Activated T-cell treated with anti-CD3 and anti-CD28 coated beads for 24 hours (primary cell): ENCODE results near the gene SHC1.

Experiments used
- DNase-seq: peaks from one replicate; pipeline ENCODE4 v3.0.0-alpha.2; 2020; ENCODE audit warnings: low read depth

SHC1 gene

DNA sequence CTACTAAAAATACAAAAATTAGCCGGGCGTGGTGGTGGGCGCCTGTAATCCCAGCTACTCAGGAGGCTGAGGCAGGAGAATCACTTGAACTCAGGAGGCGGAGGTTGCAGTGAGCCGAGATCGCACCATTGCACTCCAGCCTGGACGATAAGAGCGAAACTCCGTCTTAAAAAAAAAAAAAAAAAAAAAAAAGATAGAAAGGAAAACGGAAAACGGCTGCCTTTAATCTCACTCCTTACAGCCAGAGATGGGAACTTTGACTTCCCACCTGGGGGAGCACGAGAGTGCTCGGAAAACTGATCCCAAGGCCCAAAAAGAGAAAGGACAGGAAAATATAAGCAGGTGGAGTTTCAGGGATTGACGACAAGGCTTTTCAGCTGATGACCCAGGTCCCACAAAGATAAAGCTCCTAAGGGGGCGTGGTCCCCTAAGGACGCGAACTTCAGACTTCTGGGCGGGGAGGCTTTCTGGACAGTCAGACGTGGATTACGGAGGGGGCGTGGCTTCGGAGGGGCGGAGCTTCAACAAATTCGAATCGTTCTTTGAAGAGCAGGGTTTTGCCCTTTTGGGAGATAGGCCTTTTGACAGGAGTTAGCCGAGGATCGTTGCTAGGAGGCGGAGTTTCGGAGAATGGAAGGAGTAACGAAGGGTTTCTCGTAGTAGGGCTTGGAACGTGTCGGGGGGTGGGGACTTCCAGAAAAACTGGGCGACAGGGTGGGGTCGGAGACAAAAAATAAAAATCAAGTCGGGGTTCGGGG, 3.0 kb upstream of the SHC1 start:
- DNase-seq, result peak; percentile 87

DNA sequence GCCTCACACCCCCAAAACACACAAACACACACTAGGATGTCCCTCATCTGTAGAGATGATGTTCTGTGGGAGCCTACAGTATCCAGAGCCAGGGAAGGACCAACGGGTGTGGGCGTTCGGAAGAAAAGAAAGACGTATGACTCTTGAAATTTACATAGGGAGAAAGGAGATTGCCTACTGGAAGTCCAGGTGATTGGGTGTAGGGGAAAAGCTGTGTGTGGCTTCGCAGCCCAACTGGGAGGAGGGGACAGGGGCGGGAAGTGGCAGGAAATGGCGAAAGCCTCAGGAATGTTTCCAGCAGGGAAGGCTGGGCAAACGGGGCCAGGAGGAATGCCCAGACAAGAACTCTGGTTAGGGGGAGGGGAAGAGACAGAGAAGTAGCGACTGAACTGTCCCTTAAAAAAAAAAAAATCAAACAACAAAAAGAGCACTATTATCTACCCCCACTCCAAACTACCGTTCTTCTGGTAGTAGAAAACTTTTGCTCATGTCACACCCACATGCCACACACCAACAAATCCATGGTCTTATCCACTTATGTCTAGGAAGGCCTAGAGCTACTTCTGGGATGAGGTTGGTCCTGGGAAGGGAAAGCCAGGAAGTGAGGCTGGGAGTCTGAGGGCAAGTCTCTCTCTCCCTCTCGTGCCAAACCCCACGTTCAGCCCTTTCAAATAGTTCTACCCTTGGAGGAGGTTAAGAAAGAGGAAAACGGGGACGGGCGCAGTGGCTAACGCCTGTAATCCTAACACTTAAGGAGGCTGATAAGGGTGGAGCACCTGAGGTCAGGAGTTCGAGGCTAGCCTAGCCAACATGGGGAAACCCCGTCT, 2.2 kb upstream of the SHC1 start:
- no peak for DNase-seq

DNA sequence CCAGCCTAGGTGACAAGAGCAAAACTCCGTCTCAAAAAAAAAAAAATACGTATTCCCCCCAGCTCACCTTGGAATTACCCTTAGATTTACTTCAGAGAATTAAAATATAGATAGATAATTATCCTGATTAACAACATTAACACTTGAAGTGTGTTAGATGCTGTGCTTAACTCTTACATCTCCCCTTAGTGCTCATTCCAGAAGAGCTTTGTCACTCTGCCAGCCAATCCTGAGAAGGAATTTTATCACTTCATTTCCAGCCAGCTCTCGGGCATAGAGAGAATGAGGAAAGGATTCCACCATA, 1.6 kb upstream of the SHC1 start:
- DNase-seq, result no peak

DNA sequence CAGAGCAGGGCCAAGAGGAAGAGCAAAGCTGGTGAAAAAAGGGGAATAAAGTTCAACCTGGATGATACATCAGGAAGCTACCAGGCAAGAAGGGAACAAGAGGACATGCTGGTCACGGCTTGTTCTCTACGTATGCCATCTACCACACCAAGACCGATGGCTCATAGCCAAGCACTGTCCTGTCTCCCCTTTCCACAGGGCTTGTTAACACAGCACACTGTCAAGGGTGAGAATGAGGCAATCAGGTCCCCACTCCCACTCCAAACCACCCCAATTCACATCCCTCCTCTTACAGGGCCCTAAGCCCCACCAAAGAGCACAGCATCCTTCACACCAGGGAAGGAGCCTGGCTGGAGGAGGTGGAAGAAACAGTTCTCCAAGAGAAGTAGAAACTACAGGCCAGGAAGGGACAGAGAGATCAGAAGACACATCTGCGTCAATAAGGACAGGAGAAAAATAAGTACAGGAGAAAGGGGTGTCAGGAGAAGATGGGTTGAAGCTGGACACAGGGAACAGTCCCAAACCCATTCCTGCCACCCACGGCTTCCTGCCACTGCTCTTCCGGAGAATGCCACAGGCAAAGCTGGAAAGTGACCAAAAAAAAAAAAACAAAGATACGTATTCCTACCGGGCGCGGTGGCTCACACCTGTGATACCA, 923 bp upstream of the SHC1 start:
- no peak for DNase-seq

DNA sequence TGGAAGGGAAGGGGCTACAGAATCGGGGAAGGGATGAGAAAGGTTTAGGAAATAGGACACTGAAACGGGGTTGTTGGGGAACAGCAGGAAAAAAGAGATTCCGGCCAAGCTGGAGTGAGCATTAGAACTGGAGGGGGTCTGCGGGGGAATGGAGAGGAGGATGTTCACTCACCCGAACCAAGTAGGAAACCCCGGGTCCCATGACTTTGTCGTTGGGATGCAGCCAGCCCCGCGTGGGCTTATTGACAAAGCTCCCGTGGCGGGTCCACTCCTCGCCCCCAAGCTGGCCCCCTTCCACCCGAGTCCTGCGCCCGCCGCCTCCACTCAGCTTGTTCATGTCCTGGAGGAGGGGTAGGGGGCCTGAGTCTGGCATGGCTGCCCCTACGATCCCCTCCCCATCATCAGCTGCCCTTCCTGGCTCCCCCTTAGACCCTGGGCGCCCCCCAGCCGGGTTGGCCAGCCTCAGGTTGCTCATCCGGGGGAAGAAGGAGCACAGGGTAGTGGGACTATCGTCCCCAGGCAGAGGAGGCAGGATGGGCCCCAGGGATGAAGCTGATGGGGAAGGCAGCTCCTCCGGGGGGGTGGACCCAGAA, 591 bp downstream of the SHC1 start:
- no peak for DNase-seq

DNA sequence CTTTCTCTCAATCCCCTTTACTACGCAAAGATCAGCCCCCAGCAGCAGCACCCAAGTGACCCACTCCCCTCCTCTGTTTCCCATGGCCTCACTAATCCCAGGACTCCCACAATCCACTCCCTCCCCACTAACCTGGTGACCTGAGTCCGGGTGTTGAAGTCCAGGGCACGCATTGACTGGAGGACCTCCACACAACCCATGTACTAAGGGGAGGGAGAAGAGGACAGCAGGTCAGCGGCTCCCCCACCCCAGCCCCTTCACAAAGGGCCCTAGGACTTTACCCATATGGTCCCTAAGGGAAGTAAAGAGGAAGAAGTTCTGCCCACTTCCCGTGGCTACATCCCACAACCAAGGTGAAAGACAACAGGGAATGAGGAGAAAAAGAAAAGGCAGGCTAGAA, 1.3 kb downstream of the SHC1 start:
- DNase-seq, result no peak

DNA sequence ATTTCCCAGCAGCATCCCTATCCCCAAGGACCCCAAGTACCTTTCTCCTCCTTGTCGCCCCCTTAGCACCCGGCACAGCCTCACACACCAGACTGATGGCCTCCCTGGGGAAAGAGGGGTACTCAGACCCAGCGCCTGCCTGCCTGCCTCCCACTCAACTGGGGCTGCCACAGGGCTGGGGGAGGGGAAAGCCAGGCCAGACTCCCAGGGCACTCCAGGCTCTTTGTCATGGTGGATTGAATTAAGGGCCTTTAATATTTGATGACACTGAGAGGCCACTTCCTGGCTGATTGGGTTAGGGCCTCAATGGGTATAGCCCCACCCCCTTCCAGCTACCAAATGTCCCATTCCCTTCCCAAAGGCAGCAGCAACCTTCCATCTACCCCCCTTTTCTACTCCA, 1.8 kb downstream of the SHC1 start:
- DNase-seq, result no peak

DNA sequence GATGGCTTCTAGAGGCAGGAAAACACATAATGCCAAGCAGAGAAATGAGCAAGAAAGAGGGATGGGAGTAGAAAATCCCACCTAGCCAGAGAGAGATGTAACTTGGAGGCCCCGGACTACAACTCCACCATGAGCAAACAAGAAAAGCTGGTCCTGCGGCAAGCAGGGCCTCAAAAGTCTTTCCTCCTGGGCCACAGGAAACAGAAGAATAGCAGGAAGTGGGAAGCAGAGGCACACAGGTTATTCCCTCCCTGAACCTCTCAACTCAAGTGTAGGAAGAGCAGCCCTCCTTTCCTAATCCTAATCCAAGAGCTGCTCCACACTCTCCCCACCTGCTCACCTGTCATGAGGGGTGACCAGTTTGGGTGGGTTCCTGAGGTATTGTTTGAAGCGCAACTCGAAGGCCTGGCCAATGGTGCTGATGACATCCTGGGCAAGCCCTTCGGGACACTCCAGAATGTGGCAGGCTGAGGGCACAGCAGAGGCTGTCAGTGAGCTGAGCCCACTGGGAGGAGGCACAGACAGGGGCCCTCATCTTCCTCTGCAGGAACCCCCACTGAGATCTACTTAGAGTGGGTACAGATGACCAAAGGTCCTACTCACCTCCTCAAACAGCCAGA, 3.1 kb downstream of the SHC1 start:
- DNase-seq, result no peak

DNA sequence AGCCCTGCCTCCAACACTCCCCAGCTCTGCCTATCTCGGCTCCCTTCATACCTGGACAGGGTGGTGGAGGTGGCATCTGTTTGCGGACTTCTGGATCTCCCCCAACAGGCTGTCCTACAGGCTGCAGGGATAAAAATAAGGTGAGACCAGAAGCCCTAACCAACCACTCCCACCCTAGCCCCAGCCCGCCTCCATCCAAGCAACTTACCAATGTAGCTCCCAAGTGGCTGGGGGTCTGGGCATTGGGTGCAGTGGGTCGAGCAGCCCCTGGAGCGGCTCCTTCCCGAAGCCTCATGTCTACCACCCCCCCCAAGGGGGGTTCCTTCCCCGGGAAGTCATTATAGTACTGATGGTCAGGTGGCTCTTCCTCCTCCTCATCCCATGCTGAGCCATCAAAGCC, 4.4 kb downstream of the SHC1 start:
- no peak for DNase-seq

DNA sequence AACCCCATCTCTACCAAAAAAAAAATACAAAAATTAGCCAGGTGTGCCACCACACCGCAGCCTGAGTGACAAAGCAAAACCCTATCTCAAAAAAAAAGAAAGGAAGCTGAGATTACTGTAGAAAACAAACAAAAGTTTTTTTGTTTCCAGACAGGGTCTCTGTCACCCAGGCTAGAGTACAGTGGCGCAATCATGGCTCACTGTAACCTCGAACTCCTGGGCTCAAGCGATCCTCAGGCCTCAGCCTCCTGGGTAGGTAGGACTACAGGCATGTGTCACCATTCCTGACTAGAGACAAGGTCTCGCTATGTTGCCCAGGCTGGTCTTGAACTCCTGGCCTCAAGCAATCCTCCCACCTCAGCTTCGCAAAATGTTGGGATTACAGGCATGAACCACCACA, 6.2 kb downstream of the SHC1 start:
- no peak for DNase-seq

DNA sequence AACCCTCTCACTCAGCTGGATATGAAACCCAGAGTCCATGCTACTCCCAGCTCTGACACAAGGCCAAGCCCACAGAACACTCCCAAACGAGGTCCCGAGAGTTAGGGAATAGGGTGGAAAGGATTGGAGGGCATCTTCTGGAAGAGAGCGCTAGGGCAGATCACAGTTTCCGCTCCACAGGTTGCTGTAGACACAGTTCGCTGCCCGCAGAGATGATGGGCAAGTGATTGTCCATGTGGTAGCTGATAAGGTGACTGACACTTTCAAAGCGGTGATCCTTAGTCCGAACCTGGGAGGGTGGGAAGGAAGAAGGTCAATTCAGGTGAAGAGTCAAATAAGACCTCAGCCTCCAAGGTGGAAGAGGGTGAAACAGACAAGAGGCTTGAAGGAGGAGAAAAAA, 6.9 kb downstream of the SHC1 start:
- no peak for DNase-seq

DNA sequence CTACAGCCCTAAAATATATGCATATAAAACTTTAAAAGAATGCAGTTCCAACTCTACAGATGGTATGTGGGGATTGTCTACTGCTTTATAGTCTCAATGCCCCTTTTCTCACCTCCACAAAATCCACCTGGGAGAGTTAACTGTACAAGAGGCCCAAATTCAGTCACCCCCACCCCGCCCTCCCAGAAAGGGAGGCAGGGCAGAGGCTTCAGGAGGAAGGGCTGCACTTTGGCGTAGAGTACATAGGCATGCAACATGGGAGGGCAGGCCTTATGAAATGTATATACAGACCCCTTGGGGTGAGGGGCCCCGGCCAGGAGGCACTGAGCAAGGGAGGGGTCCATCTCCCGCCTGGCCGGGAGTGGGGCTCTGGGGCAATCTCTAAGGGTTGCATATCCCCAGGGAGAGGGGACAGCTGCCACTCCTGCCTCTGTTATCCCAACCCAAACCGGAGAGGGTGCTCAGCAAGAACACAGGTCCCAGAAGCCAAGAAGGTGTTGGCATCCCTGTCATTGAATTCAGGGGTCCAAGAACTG, 7.7 kb downstream of the SHC1 start:
- no peak for DNase-seq

DNA sequence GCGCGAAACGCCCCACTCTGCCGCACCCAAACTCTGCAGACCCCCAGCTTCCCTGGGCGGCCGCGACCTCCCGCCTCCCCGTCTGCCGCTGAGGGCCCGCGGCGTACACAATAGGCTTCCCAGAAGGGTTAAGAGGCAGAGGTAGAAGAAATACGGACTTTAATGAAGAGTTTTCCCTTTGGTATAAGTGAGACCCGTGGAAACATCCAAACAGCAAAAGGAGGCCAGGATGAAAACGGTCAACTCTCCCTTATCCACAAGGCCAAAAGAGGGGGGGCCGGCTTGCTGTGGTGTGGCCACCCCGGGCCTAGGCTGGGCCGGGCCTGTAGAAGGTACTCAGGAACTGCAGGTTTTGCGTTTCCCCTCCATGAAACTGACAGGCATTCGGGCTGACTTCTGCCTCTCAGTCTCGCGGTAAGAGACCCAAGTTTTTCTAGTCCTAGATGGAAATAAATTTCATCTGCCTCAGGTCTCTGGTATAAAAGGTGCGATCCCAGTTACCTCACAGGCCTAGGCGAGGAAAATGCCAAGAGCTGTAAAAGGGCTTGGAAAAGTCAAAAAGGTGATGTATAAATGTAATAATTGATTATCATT, 8.3 kb downstream of the SHC1 start:
- DNase-seq, result no peak

DNA sequence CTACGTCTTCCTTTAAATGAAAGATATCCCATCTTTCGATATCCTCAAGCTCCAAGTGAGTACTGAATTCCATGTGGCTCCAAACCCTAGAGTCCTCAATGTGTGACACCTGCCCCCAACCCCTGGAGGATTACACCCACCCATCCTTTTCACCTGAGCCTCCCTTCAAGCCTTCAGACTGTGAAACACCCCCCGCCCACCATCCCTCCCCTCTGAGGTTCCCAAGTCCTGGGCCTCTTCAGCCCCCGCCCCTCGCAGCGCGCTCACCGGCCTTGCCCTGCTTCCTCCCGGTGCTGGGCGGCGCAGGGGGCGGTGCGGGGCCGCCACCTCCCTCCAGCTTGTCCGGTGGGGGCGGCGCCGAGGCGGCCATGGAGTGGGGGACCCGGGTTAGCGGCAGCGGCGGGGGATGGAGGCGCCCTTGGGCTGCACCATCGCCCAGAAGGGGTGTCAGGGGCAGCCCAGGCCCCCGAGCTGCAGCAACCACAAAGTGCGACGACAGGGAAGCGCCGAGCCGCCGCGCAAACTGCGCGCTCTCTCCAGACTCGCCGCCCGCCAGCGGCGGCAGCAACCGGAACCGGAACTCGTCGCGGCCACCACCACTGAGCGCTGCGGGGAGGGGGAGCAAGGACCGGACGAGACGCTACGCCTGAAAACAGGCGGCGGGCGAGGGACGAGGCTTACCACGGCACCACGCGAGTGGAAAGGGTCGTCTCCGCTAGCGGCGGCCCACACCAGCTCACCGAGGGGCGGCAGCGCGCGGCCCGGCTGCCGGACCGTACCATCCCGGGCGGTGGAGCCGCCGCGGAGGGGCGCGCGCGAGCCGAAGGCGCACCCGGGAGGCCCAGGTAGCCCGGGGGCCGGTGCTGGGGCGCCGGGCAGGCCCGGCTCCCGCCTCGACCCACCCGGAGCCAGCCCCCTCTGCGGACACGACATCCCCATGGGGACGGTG, 9.1 kb downstream of the SHC1 start, which contains the start of gene PYGO2:
Gene PYGO2, minus strand, starts transcription at position 576 of the 949 bp plus-strand sequence. Its CDS starts 206 bp downstream, at position 370.
- peak; percentile 73 for DNase-seq

DNA sequence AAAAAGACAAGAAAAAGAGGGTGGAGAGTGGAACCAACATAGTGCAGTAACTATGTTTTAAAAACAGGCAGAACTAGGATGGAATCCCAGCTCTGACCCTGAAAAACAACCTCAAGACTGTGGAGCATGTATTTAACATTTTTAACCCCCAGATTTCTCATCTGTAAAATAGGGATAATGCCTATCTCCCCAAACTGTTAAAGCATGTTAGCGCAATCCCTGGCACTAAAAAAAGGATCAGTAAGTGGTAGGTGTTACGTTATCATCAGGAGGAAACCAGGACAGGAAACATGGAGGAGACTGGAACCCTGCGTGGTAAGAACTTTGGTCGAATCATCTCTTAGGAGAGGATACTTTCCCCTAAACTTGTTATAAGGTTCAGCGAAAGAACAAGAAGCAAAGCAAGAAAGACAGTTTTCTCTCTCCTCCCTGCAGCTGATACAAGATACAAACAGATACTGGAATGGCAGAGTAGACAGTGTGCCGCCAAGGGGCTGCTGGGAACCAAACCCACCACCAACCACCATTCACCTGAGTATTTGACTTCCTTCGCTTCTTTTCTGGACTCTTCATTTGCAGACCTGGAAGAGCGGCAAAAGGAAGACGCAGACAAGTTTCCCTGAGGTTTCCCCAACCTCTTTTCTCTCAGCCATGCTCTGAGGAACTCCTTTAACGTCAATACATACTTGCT, 10.0 kb downstream of the SHC1 start:
- DNase-seq, result no peak

DNA sequence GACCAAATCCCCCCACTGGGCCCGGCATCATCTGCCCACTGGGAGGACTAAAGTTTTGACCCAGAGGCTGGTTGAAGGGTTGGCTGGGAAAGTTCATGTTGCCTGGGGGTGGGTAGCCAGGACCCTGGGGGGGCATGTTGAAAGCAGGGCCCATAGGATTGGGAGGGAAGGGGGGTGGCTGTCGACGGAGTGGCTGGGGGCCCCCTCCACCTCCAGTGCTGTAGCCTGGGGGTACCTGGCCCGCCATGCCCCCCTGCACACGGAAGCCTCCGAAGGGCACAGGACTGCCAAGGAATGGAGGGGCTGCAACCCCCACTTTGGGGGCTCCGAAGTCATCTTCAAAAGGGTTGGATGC, 11.1 kb downstream of the SHC1 start:
- DNase-seq, result no peak

DNA sequence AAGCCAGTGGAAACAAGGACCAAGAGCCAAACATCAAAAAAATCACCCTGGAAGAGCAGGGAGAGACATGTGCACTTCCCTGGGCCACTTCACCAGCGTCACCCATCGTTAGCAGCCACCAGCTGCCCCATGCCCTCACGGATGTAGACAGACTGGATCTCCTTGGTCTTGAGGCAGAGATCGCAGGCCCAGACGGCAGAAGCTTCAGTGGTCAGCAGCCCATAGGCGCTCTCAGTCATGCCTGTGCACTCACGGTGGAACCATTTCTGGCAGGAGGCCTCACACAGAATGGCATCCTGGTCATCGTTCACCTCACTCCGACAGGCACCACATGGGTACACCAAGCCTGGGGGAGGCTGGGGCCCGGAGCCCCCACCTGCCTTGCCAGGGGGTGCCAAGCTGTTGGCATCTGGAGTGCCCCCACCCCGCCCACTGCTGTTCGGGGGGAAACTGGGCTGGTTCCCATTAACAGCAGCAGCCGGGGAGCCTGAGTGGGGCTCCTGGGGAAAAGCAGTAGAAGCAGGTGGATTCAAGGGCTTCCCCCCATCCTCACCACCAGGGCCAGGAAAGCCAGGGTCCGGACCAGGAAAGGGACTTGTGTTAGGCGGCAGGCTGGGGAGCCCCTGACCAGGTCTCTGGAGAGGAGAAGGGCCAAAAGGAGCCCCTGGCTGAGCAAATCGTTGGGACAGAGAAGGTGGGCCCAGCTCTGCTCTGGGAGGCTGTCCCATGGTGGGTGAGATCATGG, 11.7 kb downstream of the SHC1 start:
- DNase-seq, result no peak

DNA sequence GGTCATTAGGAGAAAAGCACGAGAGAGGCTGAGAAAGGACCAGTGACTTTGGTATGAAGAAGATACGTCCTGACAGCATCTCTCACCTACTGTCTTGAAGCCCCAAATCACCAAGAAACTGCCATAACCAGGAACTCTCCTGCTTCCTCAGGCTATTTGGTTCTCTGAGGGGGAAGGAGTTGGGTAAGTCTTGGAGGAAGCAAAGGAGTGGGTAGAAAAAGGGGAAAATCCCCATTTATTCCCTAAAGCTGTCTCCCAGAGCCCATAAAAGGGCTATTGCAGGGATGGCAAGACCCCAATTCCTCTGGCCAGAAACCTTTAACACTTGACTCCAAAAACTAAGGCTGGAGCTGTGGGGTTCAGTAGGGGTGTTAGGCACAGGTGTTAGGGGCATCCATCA, 12.5 kb downstream of the SHC1 start:
- no peak for DNase-seq

DNA sequence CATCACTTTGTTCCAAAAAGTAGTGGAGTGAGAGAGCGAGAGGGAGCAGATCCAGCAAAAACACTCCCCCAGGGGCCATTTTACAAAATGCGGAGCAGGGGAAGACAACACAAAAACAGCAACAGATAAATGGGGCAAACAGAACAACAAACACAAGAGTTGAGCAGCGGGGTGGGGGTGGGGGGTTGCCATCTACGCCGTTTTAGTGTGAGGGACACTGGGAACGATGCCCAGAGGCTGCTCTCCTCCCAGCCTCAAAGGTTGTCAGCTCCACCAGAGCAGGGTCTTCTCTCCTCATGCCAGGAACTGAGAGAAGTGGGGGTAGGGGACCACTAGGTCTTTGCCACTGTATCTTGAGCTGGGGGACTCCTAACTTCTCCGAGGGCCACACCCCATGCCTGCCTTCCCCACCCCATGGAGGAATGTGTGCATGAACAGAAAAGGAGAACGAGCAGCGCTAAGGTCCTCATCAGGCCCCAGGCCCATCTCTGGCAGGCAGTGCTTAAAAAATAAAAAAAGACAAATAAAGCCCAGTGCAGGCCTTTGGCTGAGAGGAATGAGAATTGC, 13.4 kb downstream of the SHC1 start:
- no peak for DNase-seq
